GM20431 (cell line): Measurements from ENCODE around the gene ASIC1.

Experiments used
- in situ Hi-C: fragments of 300-500 bp; cut with MseI, MboI; formaldehyde crosslinking; loops from one replicate; pipeline ENCODE4 v1.15.0; 2020; ENCODE audit warnings: low sequenced_read_pairs; ENCODE audit not compliant: unreplicated experiment

Gene ASIC1

GRCh38 chr12:50039151-50039835 is 18.1 kb upstream of the ASIC1 start:
- in situ Hi-C loops, result no loop called here

DNA sequence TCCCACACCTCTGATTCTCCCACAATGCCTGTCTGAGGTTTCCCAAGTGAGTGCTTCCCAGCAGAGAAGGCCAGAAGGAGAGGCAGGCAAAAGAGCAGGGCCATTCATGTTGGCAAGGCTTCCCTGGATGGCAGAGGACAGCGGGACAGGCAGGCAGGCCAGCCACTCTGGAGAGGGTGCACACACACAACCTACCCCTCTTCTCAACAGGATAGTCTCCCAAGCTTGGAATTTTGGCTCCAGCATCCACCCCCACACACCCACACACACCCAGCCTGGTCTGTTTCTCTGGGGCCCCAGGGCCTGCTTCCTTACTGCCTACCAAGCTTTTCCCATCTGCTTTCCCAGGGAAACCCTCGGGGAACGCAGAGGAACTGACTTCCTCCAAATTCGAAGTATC is 16.7 kb upstream of the ASIC1 start:
- in situ Hi-C loops, result no loop called here

DNA sequence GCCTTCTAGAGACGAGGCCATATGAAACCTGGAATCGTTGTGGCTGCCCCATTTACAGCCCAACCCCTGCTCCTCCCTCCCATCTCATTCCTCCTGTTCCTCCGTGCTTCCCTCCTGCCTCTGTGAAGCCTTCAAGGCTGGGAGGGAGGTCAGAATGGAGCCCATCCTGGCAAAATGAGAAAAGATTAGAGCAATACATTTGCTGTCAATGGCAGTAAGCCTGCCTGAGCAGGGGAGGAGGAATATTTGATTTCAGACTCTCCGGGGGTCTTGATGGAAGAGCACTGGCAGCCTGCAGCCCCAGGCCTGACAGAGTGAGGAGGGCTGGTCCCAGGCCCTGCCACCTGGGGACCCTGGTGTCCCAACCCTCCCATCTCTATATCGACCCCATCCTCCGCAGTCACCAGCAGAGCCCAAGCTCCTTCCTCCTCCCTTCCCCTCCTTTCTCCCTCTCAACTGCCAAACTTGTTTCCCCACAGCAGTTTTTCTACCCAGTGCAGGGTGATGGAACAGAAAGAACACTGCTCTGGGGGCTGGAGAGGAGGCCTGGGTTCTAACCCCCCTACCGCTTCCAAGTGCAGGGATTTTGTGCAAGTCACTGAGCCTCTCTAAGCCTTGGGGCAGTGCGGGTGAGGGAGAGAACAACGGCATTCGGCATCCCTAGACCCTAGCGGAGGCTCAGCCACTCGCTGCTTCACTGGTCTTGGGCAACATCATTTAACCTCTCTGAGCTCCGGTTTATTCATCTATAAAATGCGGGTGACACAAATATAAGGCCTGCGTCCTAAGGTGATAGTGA is 16.1 kb upstream of the ASIC1 start:
- in situ Hi-C loops, result no loop called here

- in situ Hi-C loops, result no loop called here
Observed at GRCh38 chr12:50041962-50042361, 15.4 kb upstream of the ASIC1 start.

DNA sequence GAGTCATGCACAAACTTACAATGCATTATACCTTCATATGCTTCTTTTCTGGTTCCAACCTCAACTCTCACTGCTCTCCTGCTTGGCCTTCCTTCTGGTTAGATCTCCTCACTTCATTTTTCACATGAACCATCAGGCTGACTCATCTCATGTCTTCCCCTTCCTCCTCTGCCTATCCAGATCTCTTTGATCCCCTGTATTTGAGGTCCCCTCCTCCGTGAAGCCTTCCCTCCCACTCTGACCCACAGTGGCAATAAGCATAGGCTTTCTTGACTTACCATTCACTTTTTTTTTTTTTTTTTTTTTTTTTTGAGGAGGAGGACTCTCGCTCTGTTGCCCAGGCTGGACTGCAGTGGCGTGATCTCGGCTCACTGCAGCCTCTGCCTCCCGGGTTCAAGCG is 14.7 kb upstream of the ASIC1 start:
- in situ Hi-C loops, result no loop called here

DNA sequence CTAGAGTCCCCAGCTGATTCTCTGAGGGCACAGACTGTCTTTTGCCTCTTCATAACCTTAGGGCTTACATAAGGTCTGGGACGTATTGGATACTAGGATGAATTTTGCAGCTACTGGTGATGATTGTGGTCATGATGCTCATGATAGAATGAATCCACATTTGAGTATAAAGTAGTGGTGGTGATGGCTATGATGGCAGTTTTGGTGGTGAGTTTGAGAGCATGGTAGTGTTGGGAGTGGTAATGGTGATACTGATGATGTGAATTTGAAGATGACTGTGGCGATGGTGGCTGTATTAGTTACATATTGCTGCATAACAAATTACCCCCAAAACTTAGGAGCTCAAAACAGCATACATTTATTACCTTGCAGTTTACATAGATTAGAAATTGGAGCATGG is 14.1 kb upstream of the ASIC1 start:
- in situ Hi-C loops, result no loop called here

GRCh38 chr12:50043854-50044253 is 13.5 kb upstream of the ASIC1 start:
- in situ Hi-C loops, result no loop called here

GRCh38 chr12:50047693-50048250 is 9.6 kb upstream of the ASIC1 start:
- in situ Hi-C loops, result no loop called here

- in situ Hi-C loops, result loop anchor here (10.0 kb wide), 1 partner anchor 75 kb away; the partner anchor contains the start of gene AQP6
Observed at GRCh38 chr12:50049254-50050118, 7.9 kb upstream of the ASIC1 start.

DNA sequence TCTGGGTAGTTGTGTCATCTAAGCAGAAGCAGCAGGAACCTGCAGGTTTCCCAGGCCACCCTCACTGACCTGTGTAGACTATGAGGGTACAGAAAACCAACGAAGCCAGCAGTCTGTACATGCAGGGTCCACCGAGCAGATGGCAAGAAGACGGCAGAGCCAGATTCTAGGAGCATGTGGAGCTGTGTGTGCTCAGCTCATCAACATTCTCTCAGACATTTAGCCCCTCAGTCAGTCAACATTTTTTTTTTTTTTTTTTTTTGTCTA is 7.3 kb upstream of the ASIC1 start:
- in situ Hi-C loops, result loop anchor here (10.0 kb wide), 1 partner anchor 75 kb away; the partner anchor contains the start of gene AQP6

GRCh38 chr12:50050410-50051098 is 6.8 kb upstream of the ASIC1 start:
- in situ Hi-C loops, result loop anchor here (10.0 kb wide), 1 partner anchor 76 kb away; the partner anchor contains the start of gene AQP6

GRCh38 chr12:50051101-50051806 is 6.1 kb upstream of the ASIC1 start:
- in situ Hi-C loops, result loop anchor here (10.0 kb wide), 1 partner anchor 76 kb away; the partner anchor contains the start of gene AQP6

- in situ Hi-C loops, result loop anchor here (10.0 kb wide), 1 partner anchor 78 kb away; the partner anchor contains the start of gene AQP6
Observed at GRCh38 chr12:50052544-50052943, 4.9 kb upstream of the ASIC1 start.

GRCh38 chr12:50052964-50053363 is 4.4 kb upstream of the ASIC1 start:
- in situ Hi-C loops, result loop anchor here (10.0 kb wide), 1 partner anchor 78 kb away; the partner anchor contains the start of gene AQP6

DNA sequence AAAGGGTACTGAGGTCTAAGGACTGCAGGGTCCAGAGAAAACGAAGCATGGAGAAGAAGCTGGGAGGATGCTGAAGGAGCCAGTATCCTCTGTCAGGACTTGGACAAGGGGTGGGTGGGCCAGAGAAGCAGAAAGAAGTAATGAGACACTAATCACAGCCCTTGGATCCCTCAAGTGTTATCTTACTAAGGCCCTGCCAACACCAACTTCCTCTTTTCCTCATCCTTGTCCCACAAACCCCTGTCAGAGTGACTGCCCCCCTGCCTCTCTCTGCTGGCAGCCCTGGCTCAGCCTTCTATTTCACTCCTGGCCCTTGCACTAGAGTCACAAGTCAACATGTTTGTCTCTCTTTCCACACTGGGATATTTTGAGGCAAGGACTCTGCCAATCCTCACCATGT is 3.8 kb upstream of the ASIC1 start:
- in situ Hi-C loops, result loop anchor here (10.0 kb wide), 1 partner anchor 79 kb away; the partner anchor contains the start of gene AQP6

DNA sequence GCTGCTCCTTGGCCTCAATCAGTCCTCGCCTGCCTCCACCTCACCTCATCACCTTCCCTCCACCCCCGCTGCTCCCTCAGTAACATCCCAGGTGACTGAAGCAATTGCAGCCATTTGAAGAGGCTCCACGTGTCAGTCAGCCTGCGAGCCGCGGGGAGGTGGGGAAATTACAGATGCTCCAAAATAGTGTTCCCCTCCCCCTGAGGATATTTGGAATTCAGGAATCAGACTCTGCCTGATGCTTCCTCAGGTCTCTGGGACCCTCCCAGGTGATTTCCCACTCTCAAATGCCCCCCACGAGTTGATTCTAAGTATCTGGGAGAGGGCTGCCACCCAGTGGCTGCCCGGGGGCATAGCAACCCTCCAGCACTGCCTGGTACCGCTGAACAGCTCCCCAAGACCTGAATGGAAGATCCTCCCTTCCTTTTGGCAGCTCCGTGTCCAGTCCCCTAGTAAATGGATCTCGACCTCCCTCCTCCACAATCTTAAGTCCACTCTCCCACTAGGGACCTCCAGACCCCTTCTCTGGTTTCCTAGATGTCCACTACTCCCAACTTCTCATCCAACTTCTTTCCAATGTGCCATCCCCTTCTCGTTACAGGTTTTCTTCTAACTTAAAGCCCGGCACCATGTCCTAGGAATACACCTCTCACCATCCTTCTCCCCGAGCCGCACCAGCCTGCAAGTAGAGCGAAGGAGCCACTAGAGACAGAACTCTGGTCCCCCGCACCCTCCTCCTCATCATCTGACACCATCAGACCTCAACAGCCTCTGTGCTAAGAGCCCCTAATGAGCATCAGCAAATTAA is 1.4 kb upstream of the ASIC1 start:
- in situ Hi-C loops, result loop anchor here (10.0 kb wide), 1 partner anchor 81 kb away; the partner anchor contains the start of gene AQP6

- in situ Hi-C loops, result loop anchor here (10.0 kb wide), 1 partner anchor 82 kb away; the partner anchor contains the start of gene AQP6
Observed at GRCh38 chr12:50056639-50056976, 788 bp upstream of the ASIC1 start.
